Pulmonary artery endothelial cell (primary cell): ENCODE results near the gene KAZN. TPM values are rescaled to one million over a fixed set of nuclear protein-coding genes. Genes with fewer than 3 reads are reported as not detected.

Experiments
- DNase-seq: peaks from one replicate; pipeline ENCODE4 v3.0.0-alpha.2; 2011; ENCODE audit warnings: low read depth, low spot score
- total RNA-seq: library from RNA; depleted of rRNA; stranded (reverse); fragments of >200 nt; gene quantifications from 2 replicates; pipeline ENCODE4 v1.2.3, GENCODE V29; 2014

KAZN gene
- total RNA-seq, 1 donor from 2014 or later = 0.73 TPM

- DNase-seq = no peak
Measured at GRCh38 chr1:15104768-15105167, 506.3 kb downstream of the KAZN start.

GRCh38 chr1:15106608-15107007, 508.1 kb downstream of the KAZN start:
- DNase-seq = no peak

DNA sequence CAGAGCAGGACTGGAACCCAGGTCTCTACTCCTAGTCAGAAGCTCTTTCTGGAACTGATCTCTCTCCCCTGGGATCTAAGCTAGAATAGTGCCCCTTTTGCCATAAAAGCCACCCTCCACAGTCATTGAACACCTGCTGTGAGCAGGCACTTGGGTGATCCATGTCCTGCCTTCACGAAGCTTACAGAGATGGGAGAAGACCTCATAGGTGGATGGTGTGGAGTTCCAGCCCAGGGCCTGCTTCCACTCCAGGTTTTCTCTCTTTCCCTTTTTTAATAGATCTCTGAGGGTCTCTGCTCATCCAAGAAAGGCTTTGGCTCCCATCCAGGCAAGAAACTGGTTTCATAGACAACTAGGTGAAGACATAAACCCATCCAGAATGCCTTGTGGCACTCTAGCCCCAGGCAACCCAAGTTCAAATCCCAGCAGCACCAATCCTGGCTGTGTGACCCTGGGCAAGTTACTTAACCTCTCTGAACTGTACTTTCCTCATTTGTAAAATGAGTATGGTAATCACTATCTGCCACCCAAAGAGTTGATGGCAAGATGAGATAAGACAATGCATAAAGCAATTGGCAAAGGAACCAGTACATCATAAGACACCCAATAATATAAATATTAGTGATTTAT, 508.7 kb downstream of the KAZN start:
- DNase-seq = no peak

DNA sequence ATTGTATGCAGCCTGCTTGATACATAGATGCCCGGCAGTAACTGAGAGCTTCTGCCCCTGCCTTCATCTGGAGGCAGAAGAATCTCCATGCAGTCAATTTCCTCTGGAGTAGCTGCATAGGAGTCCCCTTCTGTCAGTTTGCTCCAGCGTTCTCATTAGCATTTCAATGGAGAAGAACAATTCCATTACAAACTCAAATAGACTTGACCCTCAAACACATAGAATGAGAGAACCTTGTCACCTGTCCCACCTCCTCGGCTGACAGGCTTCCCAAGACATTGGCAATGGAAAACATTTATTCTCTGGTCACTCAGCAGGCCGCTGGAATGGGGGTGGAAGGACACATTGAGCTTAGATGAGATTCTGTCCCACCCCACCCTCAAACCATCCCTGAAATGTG, 509.4 kb downstream of the KAZN start:
- no peak for DNase-seq

DNA sequence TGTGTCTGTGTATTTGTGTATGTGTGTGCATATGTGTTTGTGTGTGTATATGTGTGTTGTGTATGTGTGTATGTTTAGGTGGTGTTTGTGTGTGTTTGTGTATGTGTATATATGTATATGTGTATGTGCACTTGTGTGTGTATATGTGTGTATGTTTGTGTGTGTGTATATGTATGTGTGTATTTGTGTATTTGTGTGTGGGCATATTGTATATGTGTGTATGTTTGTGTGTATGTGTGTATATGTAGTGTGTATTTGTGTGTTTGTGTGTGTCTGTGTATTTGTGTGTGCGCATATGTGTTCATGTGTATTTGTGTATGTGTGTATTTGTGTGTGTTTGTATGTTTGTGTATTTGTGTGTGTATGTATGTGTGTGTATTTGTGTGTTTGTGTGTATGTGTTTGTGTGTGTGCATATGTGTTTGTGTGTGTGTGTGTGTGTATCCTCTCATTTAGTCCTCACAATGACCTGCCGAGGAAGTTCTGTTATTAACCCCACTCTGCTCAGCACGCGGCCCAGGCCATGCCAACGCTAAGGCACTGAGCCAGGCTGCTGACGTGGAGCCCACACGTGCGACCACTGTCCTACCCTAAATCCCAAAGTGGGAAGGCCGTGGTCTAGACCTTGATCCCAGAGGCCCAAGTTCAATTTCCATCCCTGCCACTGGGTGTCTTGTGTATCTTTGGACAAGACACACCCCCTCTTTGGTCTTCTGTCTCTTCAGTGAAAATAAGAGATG, 511.8 kb downstream of the KAZN start:
- no peak for DNase-seq

DNA sequence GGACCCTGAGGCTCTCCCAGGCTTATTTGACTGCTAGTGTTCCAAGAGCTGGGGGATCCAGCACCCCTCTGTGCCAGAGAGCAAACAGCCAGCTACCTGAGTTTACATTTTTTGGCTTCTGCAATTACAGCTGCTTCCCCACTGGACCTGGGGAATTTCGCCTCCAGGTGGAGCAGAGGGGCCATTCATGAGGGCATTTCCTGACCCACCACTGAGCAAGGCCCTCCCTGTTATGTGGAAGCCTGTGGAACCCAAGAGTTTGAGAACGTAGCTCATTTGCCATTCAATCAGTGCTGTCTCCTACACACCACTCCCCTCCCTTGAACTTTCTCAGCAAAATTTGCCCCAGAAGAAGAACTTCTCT, 512.4 kb downstream of the KAZN start:
- no peak for DNase-seq

DNA sequence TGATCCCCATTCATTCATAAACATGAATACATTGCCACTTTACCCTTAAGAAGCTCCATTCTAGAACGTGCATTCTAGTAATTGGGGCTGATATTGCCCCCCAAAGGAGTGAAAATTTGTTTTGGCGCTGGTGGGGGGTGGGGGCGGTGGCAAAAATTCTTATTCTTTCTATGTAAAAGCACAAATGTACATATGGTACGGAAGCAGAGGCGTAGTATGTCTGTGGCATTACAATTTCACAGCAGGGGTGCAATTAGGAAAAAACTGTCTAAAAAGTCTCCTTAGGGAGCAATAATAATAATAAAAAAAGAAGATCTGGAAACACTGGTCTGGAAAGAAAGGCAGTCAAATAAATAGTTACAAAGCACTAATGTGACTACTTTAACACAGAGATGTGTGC, 514.7 kb downstream of the KAZN start:
- no peak for DNase-seq

- DNase-seq = no peak
Measured at GRCh38 chr1:15114884-15115283, 516.4 kb downstream of the KAZN start.

GRCh38 chr1:15115542-15116330, 517.3 kb downstream of the KAZN start:
- no peak for DNase-seq

- DNase-seq = no peak
Measured at GRCh38 chr1:15116966-15117365, 518.5 kb downstream of the KAZN start.

DNA sequence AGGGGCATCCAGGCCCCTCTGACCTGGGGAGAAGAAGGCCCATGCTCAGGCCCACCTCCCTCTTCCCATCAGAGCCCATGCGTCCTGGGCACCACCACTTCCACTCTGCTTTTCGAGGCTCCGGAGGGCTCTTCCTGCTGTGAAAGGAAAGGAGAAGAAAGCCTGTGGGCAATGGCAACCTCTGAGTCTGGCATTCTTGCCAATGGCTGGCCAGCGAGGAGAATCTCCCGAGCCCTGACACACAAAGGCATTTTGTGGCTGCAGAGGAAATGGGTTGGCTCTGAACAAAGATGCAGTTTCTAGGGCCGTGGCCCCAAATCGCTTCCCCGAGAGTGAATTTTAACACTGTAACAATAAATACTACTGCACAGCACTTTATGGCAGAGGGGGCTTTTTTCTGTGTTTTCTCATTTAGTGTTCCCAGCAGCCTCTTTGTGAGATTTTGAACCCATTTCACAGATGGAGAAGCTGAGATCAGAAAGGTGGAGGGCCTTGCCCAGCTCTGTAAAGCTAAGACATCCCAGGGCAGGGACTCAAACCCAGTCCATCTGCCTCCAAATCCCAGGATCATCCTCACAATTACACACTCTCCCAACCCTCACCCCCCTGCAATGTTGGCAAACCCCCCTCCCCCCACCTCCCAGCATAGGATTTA, 519.3 kb downstream of the KAZN start:
- no peak for DNase-seq

- no peak for DNase-seq
Measured at GRCh38 chr1:15118579-15118978, 520.1 kb downstream of the KAZN start.

- DNase-seq = no peak
Measured at GRCh38 chr1:15120251-15120945, 521.9 kb downstream of the KAZN start.

DNA sequence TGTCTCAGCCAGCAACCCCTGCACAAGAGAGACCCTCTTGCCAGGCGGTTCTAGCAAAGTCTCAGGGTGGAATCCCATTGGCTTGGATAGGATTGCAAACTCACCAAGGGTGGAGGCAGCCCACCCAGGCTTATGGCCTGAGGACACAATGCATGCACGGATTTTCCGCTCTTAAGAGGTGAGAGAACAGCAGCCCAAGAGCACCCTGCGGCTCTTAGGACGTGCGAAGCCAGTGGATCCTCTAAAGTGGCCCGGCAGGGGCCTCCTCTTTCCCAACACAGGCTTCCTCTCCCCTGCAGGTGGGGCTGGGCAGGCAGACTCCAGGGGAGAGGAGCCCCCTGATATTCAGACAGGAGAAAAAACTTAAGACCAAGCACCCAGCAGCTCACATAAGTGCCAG, 523.8 kb downstream of the KAZN start:
- DNase-seq = no peak

GRCh38 chr1:15123270-15123669, 524.8 kb downstream of the KAZN start:
- DNase-seq = no peak

DNA sequence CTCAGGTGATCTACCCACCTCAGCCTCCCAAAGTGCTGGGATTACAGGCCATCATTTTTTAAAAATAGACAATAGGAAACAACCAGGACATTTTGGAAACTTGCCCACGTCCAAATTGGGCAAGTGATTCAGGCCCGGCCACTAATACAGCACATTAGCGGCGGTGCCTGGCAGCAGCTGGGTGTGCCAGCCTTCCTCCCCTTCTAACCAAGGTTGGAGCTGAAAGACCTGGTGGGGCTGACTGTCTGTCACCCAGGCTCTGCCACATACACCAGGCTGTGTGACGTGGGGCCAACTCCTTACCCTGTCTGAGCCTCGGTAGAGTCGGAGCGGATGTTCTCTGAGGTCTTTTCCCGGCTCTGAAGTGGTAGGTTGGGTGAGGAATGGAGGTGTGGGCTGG, 525.4 kb downstream of the KAZN start:
- DNase-seq = no peak

DNA sequence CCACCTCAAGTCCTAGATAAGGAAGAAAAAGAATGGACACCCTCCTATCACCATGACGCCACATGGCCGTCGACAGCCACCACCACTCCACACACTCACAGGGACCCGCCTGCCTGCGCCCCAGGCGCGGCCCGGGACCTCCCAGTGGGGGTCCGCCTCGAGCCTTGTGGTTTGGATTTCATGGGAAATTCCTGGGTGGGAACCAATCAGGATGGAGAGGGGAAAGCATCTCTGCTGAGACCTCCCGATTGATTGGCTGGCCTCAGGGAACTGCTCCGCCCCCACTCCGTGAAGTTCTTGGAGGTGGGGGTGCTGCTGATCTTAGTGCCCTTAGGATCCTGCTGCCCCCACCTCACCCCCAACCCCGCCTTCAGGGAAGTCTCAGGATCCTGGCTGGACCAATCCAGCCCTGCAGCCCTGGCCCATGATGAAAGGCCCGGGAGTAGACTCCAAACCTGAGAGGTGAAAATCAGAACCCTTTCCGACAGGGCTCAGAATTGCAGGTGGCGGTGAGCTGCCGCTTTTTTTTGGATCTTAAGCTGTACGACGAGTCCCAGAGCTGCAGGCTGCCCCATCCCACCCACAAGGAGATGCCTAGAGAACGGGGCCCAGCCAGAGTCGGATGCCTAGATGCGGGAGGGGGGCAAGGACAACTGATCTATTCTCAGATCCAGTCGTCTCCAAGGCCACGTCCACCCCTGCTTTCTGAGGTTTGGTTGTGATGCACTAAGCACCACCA, 526.0 kb downstream of the KAZN start:
- no peak for DNase-seq

DNA sequence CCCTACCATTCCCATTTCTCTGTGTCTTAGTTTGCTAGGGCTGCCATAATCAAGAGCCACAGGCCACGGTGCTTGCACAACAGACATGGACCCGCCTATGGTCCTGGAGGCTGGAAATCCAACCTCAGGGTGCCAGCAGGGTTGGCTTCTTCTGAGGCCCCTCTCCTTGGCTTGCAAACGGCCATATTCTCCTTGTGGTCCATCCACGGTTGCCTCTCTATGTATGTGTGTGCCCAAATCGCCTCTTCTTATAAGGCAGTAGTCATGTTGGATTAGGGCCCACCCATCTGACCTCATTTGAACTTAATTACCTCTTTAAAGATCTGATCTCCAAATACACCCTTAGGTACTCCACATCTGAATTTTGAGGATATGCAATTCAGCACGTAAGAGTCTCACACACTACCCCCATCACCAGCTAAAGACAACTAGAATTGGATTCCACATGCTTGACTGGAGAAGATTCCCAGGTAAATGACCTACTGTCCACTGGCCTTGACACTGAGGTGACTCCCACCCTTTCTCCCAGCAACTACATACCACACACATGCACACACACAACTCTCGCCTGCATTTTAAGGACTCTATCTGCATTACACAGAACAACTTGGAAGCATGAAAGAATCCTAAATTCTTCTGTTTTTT, 526.7 kb downstream of the KAZN start:
- DNase-seq = no peak

- DNase-seq = no peak
Measured at GRCh38 chr1:15128077-15128476, 529.6 kb downstream of the KAZN start.
